ENCODE results near the gene CFAP99. TPM values are rescaled to one million over a fixed set of nuclear protein-coding genes. Genes with fewer than 3 reads are reported as not detected.
"Not testable (repeated sequence)": the region's sequence is repeated elsewhere in the genome, so short reads cannot be mapped to it uniquely, and the experiment has no call there.

Gene CFAP99
- total RNA-seq, 4 donors from 2014 or later, result not detected

GRCh38 chr4:2459589-2460349 is 41.0 kb downstream of the CFAP99 start:
- DNase-seq (ENCODE audit: low spot score in 2 of 2), result no peak
- H3K4me3 ChIP-seq (ENCODE audit: low read depth, poor library complexity, severe bottlenecking), result no peak overlapping the region
- TF ChIP-seq CTCF (IDR thresholded peaks at IDR 0.05) (no peak), POLR2A (IDR thresholded peaks at IDR 0.05) (no peak)
- WGBS, 2 donors, result 89 to 95% methylated on average over 19 of the region's 19 CpGs
- intact Hi-C loops (cut with DNase I; ENCODE audit: low total_unique reads), result loop anchor here (10.0 kb wide), 1 partner anchor 245 kb away; no protein-coding TSS in a partner anchor

- H3K4me3 ChIP-seq (ENCODE audit: low read depth, poor library complexity, severe bottlenecking), result no peak overlapping the region
- DNase-seq (ENCODE audit: low spot score in 2 of 2), result no peak
- TF ChIP-seq POLR2A (IDR thresholded peaks at IDR 0.05), result no peak
- TF ChIP-seq CTCF (IDR thresholded peaks at IDR 0.05), result no peak
- 81 to 86% methylated on average over 13 to 15 of the region's 15 CpGs for WGBS, 2 donors
- intact Hi-C loops (cut with DNase I; ENCODE audit: low total_unique reads), result no loop called here
Observed at GRCh38 chr4:2461246-2461960, 42.6 kb downstream of the CFAP99 start.

GRCh38 chr4:2462218-2462991 is 43.6 kb downstream of the CFAP99 start:
- 25 to 26% methylated on average over 20 to 21 of the region's 99 CpGs for WGBS, 2 donors
- no peak for DNase-seq (ENCODE audit: low spot score in 2 of 2)
- TF ChIP-seq CTCF (IDR thresholded peaks at IDR 0.05) (no peak), POLR2A (IDR thresholded peaks at IDR 0.05) (no peak)
- intact Hi-C loops (cut with DNase I; ENCODE audit: low total_unique reads), result no loop called here
- H3K4me3 ChIP-seq (ENCODE audit: low read depth, poor library complexity, severe bottlenecking), result peak overlapping the region; percentile 19

GRCh38 chr4:2462992-2463762 is 44.4 kb downstream of the CFAP99 start:
- H3K4me3 ChIP-seq (ENCODE audit: low read depth, poor library complexity, severe bottlenecking), result no peak overlapping the region
- 39 to 49% methylated on average over 26 to 35 of the region's 35 CpGs for WGBS, 2 donors
- TF ChIP-seq CTCF (IDR thresholded peaks at IDR 0.05), result no peak
- no peak for TF ChIP-seq POLR2A (IDR thresholded peaks at IDR 0.05)
- no peak for DNase-seq (ENCODE audit: low spot score in 2 of 2)
- intact Hi-C loops (cut with DNase I; ENCODE audit: low total_unique reads), result no loop called here

GRCh38 chr4:2465032-2465431 is 46.3 kb downstream of the CFAP99 start:
- H3K4me3 ChIP-seq (ENCODE audit: low read depth, poor library complexity, severe bottlenecking), result no peak overlapping the region
- intact Hi-C loops (cut with DNase I; ENCODE audit: low total_unique reads), result no loop called here
- no peak for DNase-seq (ENCODE audit: low spot score in 2 of 2)
- TF ChIP-seq CTCF (IDR thresholded peaks at IDR 0.05) (no peak), POLR2A (IDR thresholded peaks at IDR 0.05) (no peak)
- WGBS, 2 donors, result 90 to 94% methylated on average over 6 of the region's 6 CpGs

GRCh38 chr4:2465544-2465943 is 46.8 kb downstream of the CFAP99 start:
- DNase-seq (ENCODE audit: low spot score in 2 of 2); intact Hi-C loops (cut with DNase I; ENCODE audit: low total_unique reads); H3K4me3 ChIP-seq (ENCODE audit: low read depth, poor library complexity, severe bottlenecking): not testable (repeated sequence)
